Stomach (tissue), 9 donors: ENCODE data around the gene DOCK1. TPM values are rescaled to one million over a fixed set of nuclear protein-coding genes. Genes with fewer than 3 reads are reported as not detected.

Source experiments
- DNase-seq, 2 donors: peaks; one replicate each; pipeline versions ENCODE4 v3.0.0 to v3.0.0-alpha.2; 2013 to 2019
- H3K27ac ChIP-seq, 5 donors: fragments of 200-600 bp in 4 of 5; sonication (generic) in 4 of 5; one replicate each; pipeline ENCODE4 v1.5.1; 2013 to 2019; ENCODE audit warnings: mild to moderate bottlenecking in 1 of 5, moderate library complexity in 1 of 5
- H3K27me3 ChIP-seq, 3 donors: fragments of 200-600 bp; sonication (generic); one replicate each; pipeline ENCODE4 v1.5.1; 2017 to 2019; ENCODE audit warnings: mixed run types in 1 of 3
- H3K36me3 ChIP-seq, 4 donors: fragments of 200-600 bp; sonication (generic); 1 replicate in 3 of 4; 2 replicates in 1 of 4; pipeline ENCODE4 v1.5.1; 2016 to 2019
- H3K4me1 ChIP-seq, 4 donors: fragments of 200-600 bp; sonication (generic); one replicate each; pipeline ENCODE4 v1.5.1; 2016 to 2019
- H3K4me3 ChIP-seq, 4 donors: fragments of 200-600 bp; sonication (generic) in 3 of 4; one replicate each; pipeline ENCODE4 v1.5.1; 2016 to 2019; ENCODE audit warnings: mild to moderate bottlenecking in 1 of 4
- H3K9me3 ChIP-seq, 4 donors: fragments of 200-600 bp; sonication (generic); one replicate each; pipeline ENCODE4 v1.5.1; 2016 to 2019
- EP300 ChIP-seq: sonication (generic); formaldehyde crosslinking; IDR thresholded peaks from one replicate; pipeline ENCODE4 v1.6.1; 2017; ENCODE audit warnings: antibody characterized with exemption
- POLR2A ChIP-seq, 4 donors: fragments of 450-650 bp; IDR thresholded peaks; one replicate each; pipeline ENCODE4 v1.6.1; 2016; ENCODE audit warnings: antibody characterized with exemption in 4 of 4, control low read depth in 2 of 4, mild to moderate bottlenecking in 1 of 4, moderate library complexity in 1 of 4
- POLR2AphosphoS5 ChIP-seq, 3 donors: sonication (generic); formaldehyde crosslinking; IDR thresholded peaks; one replicate each; pipeline ENCODE4 v1.6.1; 2016; ENCODE audit warnings: antibody characterized with exemption in 3 of 3
- WGBS, 5 donors: extraction: QIAGEN DNeasy Blood & Tissue Kit in 3 of 5; methylation state at CpG; one replicate each; pipeline versions ENCODE4 v1.1.5 to v1.1.7; 2013 to 2018; 5-methylcytosine and 5-hydroxymethylcytosine counted together
- intact Hi-C: fragments of 100-400 bp; cut with DNase I; formaldehyde crosslinking; loops from one replicate; pipeline ENCODE4 v1.15.1; 2023; ENCODE audit warnings: low total_unique reads
- polyA plus RNA-seq, 3 donors: library from polyadenylated mRNA; stranded (reverse); fragments of 200-250 nt; gene quantifications; one replicate each; pipeline ENCODE4 v1.2.3, GENCODE V29; 2013
- total RNA-seq, 5 donors: library from RNA; depleted of rRNA; stranded (reverse); fragments of >200 nt; gene quantifications; one replicate each; pipeline versions ENCODE4 v1.1.0 to v1.2.3, GENCODE V29; 2014 to 2016
- TF ChIP-seq, protein P1 (sequence below), 7 experiments: fragments of 450-650 bp in 4 of 7; fragments of 200-600 bp in 3 of 7; sonication (generic) in 3 of 7; IDR thresholded peaks; one replicate each; pipeline ENCODE4 v1.5.1; 2016 to 2019; ENCODE audit warnings: antibody characterized with exemption in 7 of 7, control low read depth in 2 of 7, mild to moderate bottlenecking in 1 of 7
- donor health status: healthy with polysubstance abuse.
- donor health status: Bipolar disorder and iron deficiency.
- donor health status: healthy.

Gene DOCK1
- total and polyA plus RNA-seq, 8 donors: 8.4 to 114 (median 35.0) TPM

DNA sequence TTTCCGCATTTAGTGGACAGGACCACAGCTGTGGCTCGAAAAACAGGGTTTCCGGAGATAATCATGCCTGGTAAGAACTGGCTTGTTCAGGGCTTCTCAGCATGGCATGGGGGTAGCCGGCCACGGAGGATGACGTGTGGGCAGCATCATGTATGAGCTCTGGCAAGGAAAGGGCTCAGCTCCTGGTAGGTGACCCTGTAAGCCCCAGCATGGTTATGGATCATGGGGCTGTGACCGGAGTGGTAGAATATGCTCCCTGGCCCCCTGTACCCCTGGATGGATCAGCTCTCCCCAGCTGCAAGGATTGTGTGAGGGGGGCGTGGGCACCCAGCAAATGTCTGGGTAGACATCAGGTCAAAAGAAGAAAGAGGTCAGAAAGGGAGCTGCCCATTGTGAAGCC is 113.5 kb downstream of the DOCK1 start:
- Histone ChIP-seq H3K27ac (no peak overlapping the region), H3K4me3 (no peak overlapping the region), H3K27me3 (no peaks in the 10 kb centered on the region), H3K9me3 (no peaks in the 10 kb centered on the region), H3K4me1 (peaks cover 0 to 4% (median 1%) of the 10 kb centered on the region in 4 donors), H3K36me3 (peaks cover 8 to 62% (median 57%) of the 10 kb centered on the region in 4 donors)
- intact Hi-C loops: no loop called here
- 96 to 98% (median 97%) methylated on average over 8 of the region's 8 CpGs for WGBS, 5 donors
- TF ChIP-seq, protein P1, sequence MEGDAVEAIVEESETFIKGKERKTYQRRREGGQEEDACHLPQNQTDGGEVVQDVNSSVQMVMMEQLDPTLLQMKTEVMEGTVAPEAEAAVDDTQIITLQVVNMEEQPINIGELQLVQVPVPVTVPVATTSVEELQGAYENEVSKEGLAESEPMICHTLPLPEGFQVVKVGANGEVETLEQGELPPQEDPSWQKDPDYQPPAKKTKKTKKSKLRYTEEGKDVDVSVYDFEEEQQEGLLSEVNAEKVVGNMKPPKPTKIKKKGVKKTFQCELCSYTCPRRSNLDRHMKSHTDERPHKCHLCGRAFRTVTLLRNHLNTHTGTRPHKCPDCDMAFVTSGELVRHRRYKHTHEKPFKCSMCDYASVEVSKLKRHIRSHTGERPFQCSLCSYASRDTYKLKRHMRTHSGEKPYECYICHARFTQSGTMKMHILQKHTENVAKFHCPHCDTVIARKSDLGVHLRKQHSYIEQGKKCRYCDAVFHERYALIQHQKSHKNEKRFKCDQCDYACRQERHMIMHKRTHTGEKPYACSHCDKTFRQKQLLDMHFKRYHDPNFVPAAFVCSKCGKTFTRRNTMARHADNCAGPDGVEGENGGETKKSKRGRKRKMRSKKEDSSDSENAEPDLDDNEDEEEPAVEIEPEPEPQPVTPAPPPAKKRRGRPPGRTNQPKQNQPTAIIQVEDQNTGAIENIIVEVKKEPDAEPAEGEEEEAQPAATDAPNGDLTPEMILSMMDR (IDR thresholded peaks at IDR 0.05): no peak
- no peak for TF ChIP-seq EP300
- no peak for TF ChIP-seq POLR2AphosphoS5 (IDR thresholded peaks at IDR 0.05)
- TF ChIP-seq POLR2A (IDR thresholded peaks at IDR 0.05): no peak
- DNase-seq: no peak

- WGBS, 5 donors: 93 to 98% (median 95%) methylated on average over 3 of the region's 3 CpGs
- no peak for TF ChIP-seq EP300
- no peak for TF ChIP-seq POLR2A (IDR thresholded peaks at IDR 0.05)
- TF ChIP-seq POLR2AphosphoS5 (IDR thresholded peaks at IDR 0.05): no peak
- TF ChIP-seq, protein P1 (IDR thresholded peaks at IDR 0.05): no peak
- Histone ChIP-seq H3K36me3 (peaks cover 18 to 77% (median 72%) of the 10 kb centered on the region in 4 donors), H3K4me1 (no peaks in the 10 kb centered on the region), H3K9me3 (no peaks in the 10 kb centered on the region), H3K4me3 (no peak overlapping the region), H3K27me3 (no peaks in the 10 kb centered on the region), H3K27ac (no peak overlapping the region)
- intact Hi-C loops: no loop called here
- DNase-seq: no peak
Measured at GRCh38 chr10:127020260-127020659, 115.0 kb downstream of the DOCK1 start.

DNA sequence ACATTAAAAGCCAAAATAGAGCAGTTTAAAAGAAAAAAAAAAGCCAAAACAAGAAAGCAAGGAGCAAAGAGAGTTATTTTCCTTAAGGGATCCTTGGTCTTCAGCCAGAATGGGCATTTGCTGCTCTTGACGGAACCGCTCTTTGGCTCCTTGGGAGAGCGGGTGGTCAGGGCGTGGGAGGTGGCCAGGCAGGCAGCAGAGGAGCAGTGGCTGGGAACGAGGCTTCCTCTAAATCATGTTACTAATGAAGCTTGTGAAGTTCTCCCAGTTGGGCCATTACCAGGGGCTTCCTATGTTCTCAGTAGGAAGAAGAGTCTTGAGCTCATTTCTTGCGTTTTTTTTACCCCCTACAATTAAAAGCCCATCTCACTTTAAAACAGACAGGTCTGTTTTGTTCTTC is 116.6 kb downstream of the DOCK1 start:
- H3K27ac ChIP-seq: no peak overlapping the region
- H3K27me3 ChIP-seq: no peaks in the 10 kb centered on the region
- no peak for TF ChIP-seq EP300
- TF ChIP-seq, protein P1 (IDR thresholded peaks at IDR 0.05): no peak
- no peak for TF ChIP-seq POLR2A (IDR thresholded peaks at IDR 0.05)
- no peak for TF ChIP-seq POLR2AphosphoS5 (IDR thresholded peaks at IDR 0.05)
- H3K4me3 ChIP-seq: no peak overlapping the region
- H3K4me1 ChIP-seq: no peaks in the 10 kb centered on the region
- no peaks in the 10 kb centered on the region for H3K9me3 ChIP-seq
- no peak for DNase-seq
- intact Hi-C loops: no loop called here
- peaks cover 22 to 86% (median 83%) of the 10 kb centered on the region in 4 donors for H3K36me3 ChIP-seq
- WGBS, 5 donors: 89 to 97% (median 92%) methylated on average over 6 of the region's 6 CpGs

DNA sequence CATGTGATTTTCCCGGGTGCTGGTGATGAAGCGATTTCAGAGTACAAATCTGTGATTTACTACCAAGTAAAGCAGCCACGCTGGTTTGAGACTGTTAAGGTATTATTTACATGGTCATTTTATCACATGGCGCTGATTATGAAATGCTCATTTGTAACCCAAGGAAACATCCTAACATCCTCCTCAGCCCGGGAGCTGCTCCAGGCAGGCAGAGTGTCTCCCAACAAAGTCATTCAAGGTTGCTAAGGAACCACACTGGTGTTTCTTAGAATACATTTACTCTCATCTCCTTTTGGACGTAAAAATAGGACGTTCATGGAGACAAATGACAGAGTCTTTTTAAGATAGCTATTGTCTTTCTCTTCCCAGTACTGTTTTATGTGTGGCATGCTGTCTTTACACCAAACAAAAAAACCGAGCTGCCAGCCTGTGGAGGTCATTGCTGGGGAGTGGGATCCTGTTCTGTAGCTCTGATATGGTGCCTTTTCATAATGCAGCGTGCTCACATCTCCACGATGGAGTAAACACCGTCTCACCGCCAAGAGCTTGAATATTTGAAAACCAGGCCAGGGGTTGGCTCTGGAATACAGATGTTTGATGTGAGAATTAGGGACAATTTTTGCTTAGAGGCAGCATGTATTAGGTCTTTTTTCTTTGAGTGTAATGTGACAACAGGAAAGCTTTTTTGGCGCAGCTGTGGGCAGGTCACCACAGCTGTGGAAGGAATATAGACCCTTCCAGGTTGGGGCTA is 119.6 kb downstream of the DOCK1 start:
- H3K4me3 ChIP-seq: no peak overlapping the region
- peak in 1 of 2 donors; percentile 67 for DNase-seq
- peak overlapping the region in 1 of 5 donors; percentile 11 for H3K27ac ChIP-seq
- H3K4me1 ChIP-seq: no peaks in the 10 kb centered on the region
- TF ChIP-seq POLR2A (IDR thresholded peaks at IDR 0.05) (no peak), POLR2AphosphoS5 (IDR thresholded peaks at IDR 0.05) (peak in 1 of 3 donors; percentile 41), EP300 (no peak)
- TF ChIP-seq, protein P1 (IDR thresholded peaks at IDR 0.05): no peak
- no peaks in the 10 kb centered on the region for H3K27me3 ChIP-seq
- 72 to 92% (median 86%) methylated on average over 13 of the region's 13 CpGs for WGBS, 5 donors
- H3K9me3 ChIP-seq: no peaks in the 10 kb centered on the region
- intact Hi-C loops: no loop called here
- H3K36me3 ChIP-seq: peaks cover 26 to 92% (median 88%) of the 10 kb centered on the region in 4 donors
